ENCODE measurements around the gene FAM50B.

DNA sequence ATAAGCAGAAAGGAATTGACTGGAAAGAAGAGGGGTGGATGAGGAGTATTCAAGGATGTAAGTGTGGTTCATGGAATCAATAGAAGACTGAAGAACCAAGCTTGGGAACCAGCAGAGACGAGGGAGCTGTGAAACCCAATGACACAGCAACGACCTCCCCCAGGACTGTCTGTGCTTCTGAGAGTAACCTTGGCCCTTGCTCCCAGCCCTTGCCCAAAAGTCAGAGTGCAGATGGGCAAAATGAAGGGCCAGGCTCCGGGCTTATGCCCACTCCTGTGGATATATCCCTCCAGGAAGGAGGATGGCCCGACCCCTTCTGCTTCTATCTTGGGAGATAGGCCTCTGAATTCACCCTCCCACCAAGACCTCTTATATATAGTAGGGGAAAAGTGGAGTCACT is 24.9 kb downstream of the FAM50B start:
- TF ChIP-seq, protein P1, sequence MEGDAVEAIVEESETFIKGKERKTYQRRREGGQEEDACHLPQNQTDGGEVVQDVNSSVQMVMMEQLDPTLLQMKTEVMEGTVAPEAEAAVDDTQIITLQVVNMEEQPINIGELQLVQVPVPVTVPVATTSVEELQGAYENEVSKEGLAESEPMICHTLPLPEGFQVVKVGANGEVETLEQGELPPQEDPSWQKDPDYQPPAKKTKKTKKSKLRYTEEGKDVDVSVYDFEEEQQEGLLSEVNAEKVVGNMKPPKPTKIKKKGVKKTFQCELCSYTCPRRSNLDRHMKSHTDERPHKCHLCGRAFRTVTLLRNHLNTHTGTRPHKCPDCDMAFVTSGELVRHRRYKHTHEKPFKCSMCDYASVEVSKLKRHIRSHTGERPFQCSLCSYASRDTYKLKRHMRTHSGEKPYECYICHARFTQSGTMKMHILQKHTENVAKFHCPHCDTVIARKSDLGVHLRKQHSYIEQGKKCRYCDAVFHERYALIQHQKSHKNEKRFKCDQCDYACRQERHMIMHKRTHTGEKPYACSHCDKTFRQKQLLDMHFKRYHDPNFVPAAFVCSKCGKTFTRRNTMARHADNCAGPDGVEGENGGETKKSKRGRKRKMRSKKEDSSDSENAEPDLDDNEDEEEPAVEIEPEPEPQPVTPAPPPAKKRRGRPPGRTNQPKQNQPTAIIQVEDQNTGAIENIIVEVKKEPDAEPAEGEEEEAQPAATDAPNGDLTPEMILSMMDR (conservative IDR thresholded peaks at IDR 0.05) = no peak
- no peak for TF ChIP-seq EZH2 (IDR thresholded peaks at IDR 0.05; ENCODE audit: low read depth)

All from PC-9 (cell line).